ENCODE data around the gene SERGEF.

GRCh38 chr11:17753153-17753552, 259.7 kb downstream of the SERGEF start:
- no peak for TF ChIP-seq POLR2A (IDR thresholded peaks at IDR 0.05)
- TF ChIP-seq, protein P1, sequence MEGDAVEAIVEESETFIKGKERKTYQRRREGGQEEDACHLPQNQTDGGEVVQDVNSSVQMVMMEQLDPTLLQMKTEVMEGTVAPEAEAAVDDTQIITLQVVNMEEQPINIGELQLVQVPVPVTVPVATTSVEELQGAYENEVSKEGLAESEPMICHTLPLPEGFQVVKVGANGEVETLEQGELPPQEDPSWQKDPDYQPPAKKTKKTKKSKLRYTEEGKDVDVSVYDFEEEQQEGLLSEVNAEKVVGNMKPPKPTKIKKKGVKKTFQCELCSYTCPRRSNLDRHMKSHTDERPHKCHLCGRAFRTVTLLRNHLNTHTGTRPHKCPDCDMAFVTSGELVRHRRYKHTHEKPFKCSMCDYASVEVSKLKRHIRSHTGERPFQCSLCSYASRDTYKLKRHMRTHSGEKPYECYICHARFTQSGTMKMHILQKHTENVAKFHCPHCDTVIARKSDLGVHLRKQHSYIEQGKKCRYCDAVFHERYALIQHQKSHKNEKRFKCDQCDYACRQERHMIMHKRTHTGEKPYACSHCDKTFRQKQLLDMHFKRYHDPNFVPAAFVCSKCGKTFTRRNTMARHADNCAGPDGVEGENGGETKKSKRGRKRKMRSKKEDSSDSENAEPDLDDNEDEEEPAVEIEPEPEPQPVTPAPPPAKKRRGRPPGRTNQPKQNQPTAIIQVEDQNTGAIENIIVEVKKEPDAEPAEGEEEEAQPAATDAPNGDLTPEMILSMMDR (IDR thresholded peaks at IDR 0.05), result no peak

Data from body of pancreas (tissue), 4 donors.